T-helper 2 cell treated with Interferon-gamma antibody and Interleukin-4, amounts not matched to agents 5 μg/mL and 100 μg/mL, for 36 hours (primary cell): ENCODE data around the gene DOCK2.

Experiments
- DNase-seq: peaks from one replicate; pipeline ENCODE4 v3.0.0; 2021; ENCODE audit warnings: low spot score
- H3K27ac Mint-ChIP-seq: one replicate; pipeline ENCODE4 v1.8.0; 2021; ENCODE audit warnings: mild to moderate bottlenecking, mixed read lengths
- H3K27me3 Mint-ChIP-seq: one replicate; pipeline ENCODE4 v1.8.0; 2021; ENCODE audit warnings: low read depth, mixed read lengths
- H3K36me3 Mint-ChIP-seq: one replicate; pipeline ENCODE4 v1.8.0; 2021; ENCODE audit warnings: low read depth, mixed read lengths
- H3K4me1 Mint-ChIP-seq: one replicate; pipeline ENCODE4 v1.8.0; 2021; ENCODE audit warnings: low read depth, mixed read lengths
- H3K4me3 Mint-ChIP-seq: one replicate; pipeline ENCODE4 v1.8.0; 2022; ENCODE audit warnings: mild to moderate bottlenecking, moderate library complexity, mixed read lengths
- H3K9me3 Mint-ChIP-seq: one replicate; pipeline ENCODE4 v1.8.0; 2021; ENCODE audit warnings: mixed read lengths

Gene DOCK2

DNA sequence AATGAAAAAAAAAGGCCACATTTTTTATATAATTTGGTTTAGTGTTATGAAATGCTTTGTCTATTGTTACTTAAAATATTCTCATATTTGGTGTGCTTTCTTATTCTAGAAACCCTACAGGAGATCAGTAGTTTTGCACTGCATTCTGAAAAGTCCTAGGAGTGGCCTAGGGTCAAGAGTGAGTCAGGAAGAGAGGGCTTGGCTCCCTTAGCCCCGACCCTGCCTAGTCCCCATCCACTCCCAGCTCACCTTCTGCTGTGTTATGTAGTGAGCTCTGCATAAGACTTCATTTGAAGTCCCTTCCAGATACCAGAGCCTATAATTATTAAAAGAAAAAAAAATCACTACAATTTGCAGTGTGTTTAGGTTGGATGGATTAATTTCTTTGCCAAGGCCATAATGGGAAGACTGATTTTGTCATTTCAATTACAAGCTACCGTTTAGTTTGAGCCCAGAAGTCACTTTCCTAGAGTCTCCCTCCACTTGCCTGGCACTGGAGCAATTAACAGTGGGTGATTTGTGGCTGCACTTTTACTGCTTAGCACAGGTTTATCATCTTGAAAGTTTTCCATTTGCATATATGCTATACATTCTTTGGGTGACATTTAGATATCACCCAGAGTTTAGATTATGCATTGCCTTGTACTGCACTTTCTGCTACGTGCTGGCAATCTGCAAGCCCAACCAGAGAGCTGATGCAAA, 199.9 kb downstream of the DOCK2 start:
- H3K4me3 Mint-ChIP-seq, result no peak overlapping the region
- DNase-seq, result no peak
- peaks cover 43% of the 10 kb centered on the region for H3K4me1 Mint-ChIP-seq
- H3K27ac Mint-ChIP-seq, result no peak overlapping the region
- peaks cover 44% of the 10 kb centered on the region for H3K36me3 Mint-ChIP-seq
- H3K27me3 Mint-ChIP-seq, result no peaks in the 10 kb centered on the region
- H3K9me3 Mint-ChIP-seq, result no peaks in the 10 kb centered on the region

DNA sequence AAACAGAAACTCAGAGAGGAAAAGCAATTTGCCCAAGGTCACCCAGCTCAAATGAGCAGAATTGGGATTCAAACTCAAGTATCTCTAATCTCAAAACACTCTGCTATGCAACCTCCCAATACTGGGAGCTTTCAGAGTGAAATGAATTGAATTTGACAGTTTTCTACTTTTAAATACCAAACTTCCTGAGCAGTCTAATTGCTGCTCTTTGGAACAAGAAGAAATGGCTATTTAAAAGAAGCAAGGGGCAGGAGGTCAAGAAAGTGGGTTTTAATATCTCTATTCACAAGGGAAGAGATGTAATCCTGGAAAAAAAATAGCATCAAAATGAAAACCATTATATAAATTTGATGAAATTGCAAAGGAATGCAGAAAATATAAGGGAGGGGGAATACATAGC, 200.6 kb downstream of the DOCK2 start:
- H3K4me1 Mint-ChIP-seq, result peaks cover 36% of the 10 kb centered on the region
- H3K9me3 Mint-ChIP-seq, result no peaks in the 10 kb centered on the region
- DNase-seq, result no peak
- no peaks in the 10 kb centered on the region for H3K27me3 Mint-ChIP-seq
- peaks cover 47% of the 10 kb centered on the region for H3K36me3 Mint-ChIP-seq
- H3K27ac Mint-ChIP-seq, result no peak overlapping the region
- no peak overlapping the region for H3K4me3 Mint-ChIP-seq

DNA sequence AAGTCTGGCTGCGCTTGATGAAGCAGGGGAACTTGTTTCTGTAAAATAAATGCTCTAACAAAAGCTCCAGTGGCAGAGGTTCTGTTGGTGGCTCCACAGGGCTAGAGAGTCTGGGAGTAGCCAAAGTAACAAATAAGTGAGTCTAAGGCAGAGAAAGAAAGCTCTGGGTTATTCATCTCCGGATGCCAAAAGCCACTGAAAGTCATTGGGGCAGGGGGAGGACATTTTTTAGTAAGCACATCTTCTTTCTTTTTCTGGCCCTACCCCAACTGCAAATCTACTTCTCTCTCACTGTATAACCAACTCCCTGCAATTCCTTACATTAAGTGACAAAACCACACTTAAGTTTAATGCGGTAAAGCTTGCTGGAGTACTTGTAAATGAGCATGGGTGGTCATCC, 201.6 kb downstream of the DOCK2 start:
- Mint-ChIP-seq H3K27me3 (no peaks in the 10 kb centered on the region), H3K36me3 (peaks cover 53% of the 10 kb centered on the region), H3K4me3 (peak overlapping the region; percentile 58), H3K9me3 (no peaks in the 10 kb centered on the region), H3K4me1 (peaks cover 27% of the 10 kb centered on the region), H3K27ac (peak overlapping the region; percentile 75)
- no peak for DNase-seq

DNA sequence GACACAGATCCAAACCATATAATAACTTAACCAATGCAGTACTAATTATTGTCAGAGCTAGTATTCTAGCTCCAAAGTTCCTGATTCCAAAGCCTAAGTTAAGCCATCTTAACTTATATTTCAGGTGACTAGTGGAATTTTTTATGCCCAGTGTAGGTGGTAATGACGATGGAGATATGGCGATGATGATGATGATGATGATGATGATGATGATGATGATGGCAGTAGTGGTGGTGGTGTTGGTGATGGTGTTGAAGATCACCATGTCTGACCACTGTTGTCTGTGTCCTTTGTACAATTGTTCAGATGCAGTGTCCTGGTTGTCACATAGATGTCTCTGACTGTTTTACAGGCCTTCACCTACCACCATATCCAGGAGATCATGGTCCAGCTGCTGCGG, 203.3 kb downstream of the DOCK2 start:
- H3K4me1 Mint-ChIP-seq, result peaks cover 33% of the 10 kb centered on the region
- no peak overlapping the region for H3K27ac Mint-ChIP-seq
- H3K27me3 Mint-ChIP-seq, result no peaks in the 10 kb centered on the region
- no peaks in the 10 kb centered on the region for H3K9me3 Mint-ChIP-seq
- no peak overlapping the region for H3K4me3 Mint-ChIP-seq
- peaks cover 64% of the 10 kb centered on the region for H3K36me3 Mint-ChIP-seq
- no peak for DNase-seq

DNA sequence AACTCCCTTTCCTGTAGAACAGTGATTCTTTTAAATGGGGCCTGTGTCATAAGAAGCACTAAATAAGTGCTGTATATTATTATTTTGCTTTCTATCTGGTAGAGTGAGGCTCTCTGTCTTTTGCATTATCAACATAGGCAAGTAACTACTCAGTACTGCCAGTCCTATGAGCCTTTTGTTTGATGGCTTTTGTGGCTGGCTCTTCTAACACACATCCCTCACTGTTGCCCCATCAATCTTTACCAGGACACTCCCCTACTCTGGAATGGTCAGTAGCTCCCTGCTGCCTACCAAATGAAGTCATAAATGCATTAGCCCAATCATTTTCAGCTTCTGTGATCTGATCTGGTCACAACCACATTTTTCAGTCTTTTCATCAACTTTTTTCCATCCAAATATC, 205.6 kb downstream of the DOCK2 start:
- no peaks in the 10 kb centered on the region for H3K27me3 Mint-ChIP-seq

DNA sequence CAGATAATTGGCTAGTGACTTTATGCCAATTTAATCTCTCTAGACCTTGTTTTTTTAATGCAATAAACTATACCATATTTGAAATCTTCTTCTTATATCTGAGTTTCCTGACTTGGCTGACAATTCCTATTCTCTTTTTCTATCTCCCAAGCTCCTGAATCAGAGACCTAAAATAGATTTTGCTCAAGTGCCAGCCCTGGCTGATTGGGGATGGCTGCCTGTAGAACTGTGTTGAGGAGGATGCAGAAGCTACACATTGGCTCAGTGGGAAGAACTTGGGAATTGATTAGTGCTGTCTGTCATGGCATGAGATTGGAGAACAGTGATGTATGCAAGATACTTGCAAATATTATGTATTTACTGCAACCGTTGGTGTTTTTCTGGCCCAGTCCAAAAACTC, 210.4 kb downstream of the DOCK2 start:
- Mint-ChIP-seq H3K4me1 (peaks cover 11% of the 10 kb centered on the region), H3K27ac (no peak overlapping the region), H3K36me3 (peaks cover 76% of the 10 kb centered on the region), H3K4me3 (no peak overlapping the region), H3K9me3 (peaks cover 31% of the 10 kb centered on the region), H3K27me3 (no peaks in the 10 kb centered on the region)
- DNase-seq, result no peak

More for the DNA sequence above, 205.6 kb downstream of the DOCK2 start:
- no peak overlapping the region for H3K27ac Mint-ChIP-seq
- H3K4me1 Mint-ChIP-seq, result peaks cover 22% of the 10 kb centered on the region
- peaks cover 69% of the 10 kb centered on the region for H3K36me3 Mint-ChIP-seq
- no peaks in the 10 kb centered on the region for H3K9me3 Mint-ChIP-seq
- H3K4me3 Mint-ChIP-seq, result no peak overlapping the region
- no peak for DNase-seq

DNA sequence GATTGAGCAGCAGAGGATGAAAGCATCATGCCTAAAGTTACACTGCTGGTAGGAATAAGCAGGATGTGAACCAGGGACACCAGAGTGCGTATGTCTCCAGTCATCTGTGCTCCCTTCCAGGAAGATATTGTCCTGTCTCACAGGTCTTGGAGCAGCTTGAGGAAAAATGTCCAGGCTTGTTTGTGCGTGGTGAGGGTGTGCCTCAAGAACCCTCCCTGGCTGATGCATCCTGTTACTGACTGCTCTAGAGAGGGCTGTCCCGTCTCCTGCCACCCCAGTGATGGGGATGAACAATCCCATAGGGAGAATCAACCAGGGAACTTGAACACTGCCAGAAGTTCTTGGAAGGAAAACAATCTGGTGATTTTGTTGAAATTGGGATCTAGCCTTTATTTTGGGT, 211.2 kb downstream of the DOCK2 start:
- Mint-ChIP-seq H3K9me3 (peaks cover 38% of the 10 kb centered on the region), H3K36me3 (peaks cover 78% of the 10 kb centered on the region), H3K27ac (no peak overlapping the region), H3K4me3 (no peak overlapping the region), H3K4me1 (peaks cover 11% of the 10 kb centered on the region), H3K27me3 (no peaks in the 10 kb centered on the region)
- no peak for DNase-seq

DNA sequence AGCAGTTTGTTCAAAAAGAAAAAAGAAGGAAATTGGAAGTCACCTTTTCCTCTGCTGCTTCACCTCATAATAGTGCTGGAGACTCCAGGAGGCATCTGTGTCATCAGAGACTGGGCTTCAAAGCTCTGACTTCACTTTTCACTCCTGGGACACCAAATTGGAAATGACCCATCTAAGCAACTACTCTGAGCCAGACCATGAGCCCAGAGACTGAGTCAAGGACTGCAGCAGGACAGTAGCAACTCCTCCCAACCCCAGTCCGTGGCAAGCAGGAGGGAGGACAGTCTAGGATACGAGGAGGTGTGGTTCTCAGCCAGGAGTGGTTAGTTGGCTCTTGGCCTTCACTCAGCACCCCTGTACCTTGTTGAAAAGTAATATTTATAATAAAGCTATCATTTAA, 211.7 kb downstream of the DOCK2 start:
- Mint-ChIP-seq H3K27me3 (no peaks in the 10 kb centered on the region), H3K36me3 (peaks cover 79% of the 10 kb centered on the region), H3K4me1 (peaks cover 9% of the 10 kb centered on the region), H3K27ac (no peak overlapping the region), H3K9me3 (peaks cover 39% of the 10 kb centered on the region), H3K4me3 (no peak overlapping the region)
- no peak for DNase-seq

DNA sequence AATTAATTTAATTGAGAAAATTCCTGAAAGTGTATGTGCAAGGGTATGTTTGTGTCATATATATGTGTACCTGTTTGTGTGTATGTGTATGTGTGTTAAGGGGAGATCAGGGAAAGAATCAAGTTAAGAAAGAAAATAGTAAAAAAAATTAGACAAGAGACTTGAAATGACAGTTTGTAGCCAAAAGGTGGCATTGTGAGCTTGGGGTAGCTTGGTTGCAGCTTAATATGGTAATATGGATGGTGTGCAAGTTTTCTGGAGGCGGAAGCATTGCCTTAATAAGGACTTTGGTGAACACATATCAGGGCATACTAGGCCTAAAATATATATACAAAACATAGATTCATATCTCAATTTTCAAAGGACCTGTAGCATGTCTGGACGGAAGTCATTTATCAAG, 213.3 kb downstream of the DOCK2 start:
- no peak for DNase-seq
- Mint-ChIP-seq H3K9me3 (peaks cover 44% of the 10 kb centered on the region), H3K4me1 (no peaks in the 10 kb centered on the region), H3K27ac (no peak overlapping the region), H3K27me3 (no peaks in the 10 kb centered on the region), H3K4me3 (no peak overlapping the region), H3K36me3 (peaks cover 79% of the 10 kb centered on the region)

DNA sequence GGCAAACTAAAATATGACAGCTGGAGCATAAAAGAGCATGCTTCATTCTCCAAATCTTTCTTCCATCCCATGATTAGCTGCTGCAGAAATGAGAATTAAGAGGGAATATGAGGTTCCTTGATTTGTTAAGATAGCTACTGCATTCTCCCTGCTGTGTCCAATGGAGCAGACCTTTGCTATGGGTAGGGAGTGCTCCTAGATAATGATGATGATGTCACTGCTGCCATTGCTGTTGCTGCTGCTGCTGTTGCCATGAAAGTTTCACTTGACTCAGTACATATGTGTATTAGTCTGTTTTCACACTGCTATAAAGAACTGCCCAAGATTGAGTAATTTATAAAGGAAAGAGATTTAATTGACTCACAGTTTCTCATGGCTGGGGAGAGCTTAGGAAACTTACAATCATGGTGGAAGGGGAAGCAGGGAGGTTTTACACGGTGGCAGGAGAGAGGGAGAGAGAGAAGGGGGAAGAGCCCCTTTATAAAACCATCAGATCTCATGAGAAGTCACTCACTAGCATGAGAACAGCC, 214.3 kb downstream of the DOCK2 start:
- Mint-ChIP-seq H3K4me3 (no peak overlapping the region), H3K9me3 (peaks cover 48% of the 10 kb centered on the region), H3K36me3 (peaks cover 89% of the 10 kb centered on the region), H3K27me3 (no peaks in the 10 kb centered on the region), H3K4me1 (peaks cover 3% of the 10 kb centered on the region), H3K27ac (no peak overlapping the region)
- DNase-seq, result no peak

DNA sequence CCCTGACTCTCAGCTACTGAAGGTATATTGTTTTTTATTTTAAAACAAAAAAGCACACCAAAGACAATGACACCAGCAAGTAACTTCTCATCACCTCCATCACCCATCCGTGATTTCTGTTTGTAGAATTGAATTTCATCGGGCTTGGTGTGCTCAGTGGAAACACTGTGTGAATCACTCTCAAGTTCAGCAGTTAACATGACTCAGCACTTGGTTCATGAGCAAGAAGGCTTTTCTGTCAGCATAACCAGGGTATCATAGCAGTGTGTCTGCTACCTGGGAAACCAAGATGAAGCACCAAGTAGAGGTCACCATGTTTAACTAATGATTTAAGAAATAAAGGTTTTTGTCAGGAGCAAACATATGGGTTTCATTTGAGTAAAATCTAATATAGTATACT, 219.5 kb downstream of the DOCK2 start:
- no peak overlapping the region for H3K4me3 Mint-ChIP-seq
- DNase-seq, result no peak
- peaks cover 48% of the 10 kb centered on the region for H3K36me3 Mint-ChIP-seq
- no peaks in the 10 kb centered on the region for H3K27me3 Mint-ChIP-seq
- peaks cover 21% of the 10 kb centered on the region for H3K9me3 Mint-ChIP-seq
- no peak overlapping the region for H3K27ac Mint-ChIP-seq
- peaks cover 16% of the 10 kb centered on the region for H3K4me1 Mint-ChIP-seq

DNA sequence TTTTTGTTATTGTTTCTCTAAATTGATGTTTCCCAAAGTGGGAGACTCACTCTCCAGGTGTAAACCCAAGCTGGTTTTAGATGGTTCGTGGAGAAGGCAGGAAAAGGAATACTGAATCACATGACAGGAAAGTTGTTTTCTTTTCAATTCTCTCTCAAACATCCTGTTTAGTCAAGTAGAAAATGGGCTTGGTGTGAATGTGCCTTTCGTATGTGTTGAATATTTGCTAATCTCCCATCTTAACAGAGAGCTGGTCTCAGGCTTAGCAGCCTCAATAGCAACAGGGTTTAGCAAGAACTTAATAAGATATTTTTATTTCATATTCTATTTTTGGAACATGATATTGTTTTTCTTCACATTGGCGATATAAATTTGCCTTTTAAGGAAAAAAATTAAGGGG, 223.5 kb downstream of the DOCK2 start:
- Mint-ChIP-seq H3K27me3 (no peaks in the 10 kb centered on the region), H3K4me1 (peaks cover 17% of the 10 kb centered on the region), H3K27ac (peak overlapping the region; percentile 60), H3K36me3 (peaks cover 17% of the 10 kb centered on the region), H3K4me3 (no peak overlapping the region), H3K9me3 (peaks cover 2% of the 10 kb centered on the region)
- no peak for DNase-seq

DNA sequence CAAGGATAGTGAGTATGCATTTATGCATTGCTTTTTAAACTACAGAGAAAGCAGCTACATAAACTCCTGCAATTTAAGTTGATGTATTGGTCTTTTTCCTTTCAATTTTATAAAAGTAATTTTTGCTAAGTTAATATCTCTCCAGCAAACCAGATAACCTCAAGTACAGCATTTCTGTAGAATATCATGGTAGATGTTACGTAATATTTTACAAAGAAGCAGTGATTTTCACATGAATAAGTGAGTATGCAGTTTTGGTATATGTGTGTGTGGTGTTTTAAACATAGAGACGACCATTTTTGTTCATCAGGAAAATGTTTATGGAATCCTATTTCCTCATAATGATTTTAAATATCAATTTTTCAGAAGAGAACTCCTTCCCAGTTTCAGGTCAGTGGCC, 224.4 kb downstream of the DOCK2 start:
- Mint-ChIP-seq H3K4me1 (peaks cover 15% of the 10 kb centered on the region), H3K9me3 (no peaks in the 10 kb centered on the region), H3K36me3 (peaks cover 9% of the 10 kb centered on the region), H3K27ac (no peak overlapping the region), H3K27me3 (no peaks in the 10 kb centered on the region), H3K4me3 (no peak overlapping the region)
- no peak for DNase-seq

DNA sequence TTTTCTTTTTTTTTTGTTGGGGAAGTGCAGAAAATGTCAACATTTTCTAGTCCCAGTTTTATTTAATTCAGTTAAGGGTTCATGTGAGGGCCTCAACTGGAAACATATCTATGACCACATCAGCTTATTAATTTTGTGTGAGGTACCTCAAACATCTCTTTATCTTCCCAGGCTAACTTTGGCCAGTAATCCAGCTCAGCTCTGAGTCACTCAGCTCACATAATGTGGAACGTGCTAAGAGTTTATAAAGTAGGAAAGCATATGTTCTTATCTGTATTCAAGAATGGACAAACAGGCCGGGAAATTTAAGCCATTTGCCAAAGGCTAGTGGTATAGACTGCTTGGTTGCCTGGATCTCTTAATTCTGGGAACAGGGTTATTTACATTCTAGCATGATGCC, 224.9 kb downstream of the DOCK2 start:
- Mint-ChIP-seq H3K9me3 (no peaks in the 10 kb centered on the region), H3K4me1 (peaks cover 15% of the 10 kb centered on the region), H3K36me3 (peaks cover 9% of the 10 kb centered on the region), H3K27ac (no peak overlapping the region), H3K4me3 (no peak overlapping the region), H3K27me3 (no peaks in the 10 kb centered on the region)
- DNase-seq, result no peak

DNA sequence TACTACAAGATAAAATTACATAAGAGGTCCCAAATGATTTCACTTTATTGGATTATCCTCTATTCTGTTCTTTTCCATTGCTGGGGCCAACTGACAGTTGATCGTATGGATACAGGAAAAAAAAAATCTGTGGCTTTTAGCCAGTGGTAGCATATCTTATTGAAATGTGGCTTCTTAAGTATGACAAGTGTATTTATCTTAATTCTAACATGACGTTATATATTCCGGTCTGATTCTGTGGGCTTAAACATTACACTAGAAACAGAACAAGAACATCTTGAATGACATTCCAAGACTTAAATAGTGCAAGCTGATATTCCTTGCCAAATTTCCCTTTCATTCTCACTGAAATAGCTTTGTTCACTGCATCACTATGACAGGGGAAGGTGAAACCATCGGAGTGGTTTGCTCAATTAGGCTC, 225.3 kb downstream of the DOCK2 start:
- Mint-ChIP-seq H3K4me3 (no peak overlapping the region), H3K27ac (no peak overlapping the region), H3K27me3 (no peaks in the 10 kb centered on the region), H3K9me3 (no peaks in the 10 kb centered on the region), H3K36me3 (peaks cover 10% of the 10 kb centered on the region), H3K4me1 (peaks cover 15% of the 10 kb centered on the region)
- no peak for DNase-seq
